Lower leg skin (tissue), 4 donors: Measurements from ENCODE around the gene MYNN. TPM values are rescaled to one million over a fixed set of nuclear protein-coding genes. Genes with fewer than 3 reads are reported as not detected.

Source experiments
- DNase-seq, 2 donors: peaks; one replicate each; pipeline ENCODE4 v3.0.0-alpha.2; 2019; ENCODE audit warnings: low spot score in 2 of 2
- H3K4me3 ChIP-seq: fragments of 200-600 bp; sonication (generic); 2 replicates; pipeline ENCODE4 v1.5.1; 2017; ENCODE audit warnings: mild to moderate bottlenecking, low read depth; ENCODE audit not compliant: poor library complexity, severe bottlenecking
- POLR2A ChIP-seq, 2 donors: fragments of 450-650 bp; IDR thresholded peaks; one replicate each; pipeline ENCODE4 v1.6.1; 2016 to 2017; ENCODE audit warnings: antibody characterized with exemption in 2 of 2, mild to moderate bottlenecking in 1 of 2, moderate library complexity in 1 of 2
- WGBS, 2 donors: methylation state at CpG; one replicate each; pipeline ENCODE4 v1.1.5; 2018; 5-methylcytosine and 5-hydroxymethylcytosine counted together
- intact Hi-C: fragments of 100-400 bp; cut with DNase I; formaldehyde crosslinking; loops from one replicate; pipeline ENCODE4 v1.15.0; 2023; ENCODE audit warnings: low total_unique reads
- total RNA-seq, 4 donors: library from RNA; depleted of rRNA; stranded (reverse); fragments of >200 nt; gene quantifications; one replicate each; pipeline ENCODE4 v1.1.0, GENCODE V29; 2016
- TF ChIP-seq, protein P1 (sequence below), 3 donors: fragments of 450-650 bp; IDR thresholded peaks; one replicate each; pipeline ENCODE4 v1.5.1; 2016; ENCODE audit warnings: antibody characterized with exemption in 3 of 3, mild to moderate bottlenecking in 3 of 3, moderate library complexity in 2 of 3

Gene MYNN
- total RNA-seq, 4 donors from 2014 or later = 13.2 to 16.6 (median 14.8) TPM

DNA sequence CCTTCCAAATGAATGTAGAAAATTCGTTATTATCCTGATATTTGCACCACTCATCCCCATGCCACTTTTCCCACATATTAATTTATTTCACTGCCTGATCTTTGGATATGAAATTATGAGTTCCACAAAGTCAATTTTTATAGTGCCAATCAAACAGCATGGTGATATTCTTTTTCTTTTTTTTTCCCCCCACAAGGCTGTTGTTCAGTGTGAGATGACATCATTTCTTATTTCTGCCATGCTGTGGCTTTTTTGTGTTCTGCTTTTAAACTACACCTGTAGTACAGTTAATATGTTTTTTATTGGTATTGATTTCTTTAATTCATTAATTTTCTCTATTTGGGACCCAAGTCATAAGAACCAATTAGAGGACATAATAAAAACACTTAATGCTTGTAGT is 14.6 kb downstream of the MYNN start:
- 84 to 90% methylated on average over 1 of the region's 1 CpG for WGBS, 2 donors
- H3K4me3 ChIP-seq = no peak overlapping the region
- intact Hi-C loops = no loop called here
- DNase-seq = no peak
- TF ChIP-seq, protein P1, sequence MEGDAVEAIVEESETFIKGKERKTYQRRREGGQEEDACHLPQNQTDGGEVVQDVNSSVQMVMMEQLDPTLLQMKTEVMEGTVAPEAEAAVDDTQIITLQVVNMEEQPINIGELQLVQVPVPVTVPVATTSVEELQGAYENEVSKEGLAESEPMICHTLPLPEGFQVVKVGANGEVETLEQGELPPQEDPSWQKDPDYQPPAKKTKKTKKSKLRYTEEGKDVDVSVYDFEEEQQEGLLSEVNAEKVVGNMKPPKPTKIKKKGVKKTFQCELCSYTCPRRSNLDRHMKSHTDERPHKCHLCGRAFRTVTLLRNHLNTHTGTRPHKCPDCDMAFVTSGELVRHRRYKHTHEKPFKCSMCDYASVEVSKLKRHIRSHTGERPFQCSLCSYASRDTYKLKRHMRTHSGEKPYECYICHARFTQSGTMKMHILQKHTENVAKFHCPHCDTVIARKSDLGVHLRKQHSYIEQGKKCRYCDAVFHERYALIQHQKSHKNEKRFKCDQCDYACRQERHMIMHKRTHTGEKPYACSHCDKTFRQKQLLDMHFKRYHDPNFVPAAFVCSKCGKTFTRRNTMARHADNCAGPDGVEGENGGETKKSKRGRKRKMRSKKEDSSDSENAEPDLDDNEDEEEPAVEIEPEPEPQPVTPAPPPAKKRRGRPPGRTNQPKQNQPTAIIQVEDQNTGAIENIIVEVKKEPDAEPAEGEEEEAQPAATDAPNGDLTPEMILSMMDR (IDR thresholded peaks at IDR 0.05) = no peak
- no peak for TF ChIP-seq POLR2A (IDR thresholded peaks at IDR 0.05)

DNA sequence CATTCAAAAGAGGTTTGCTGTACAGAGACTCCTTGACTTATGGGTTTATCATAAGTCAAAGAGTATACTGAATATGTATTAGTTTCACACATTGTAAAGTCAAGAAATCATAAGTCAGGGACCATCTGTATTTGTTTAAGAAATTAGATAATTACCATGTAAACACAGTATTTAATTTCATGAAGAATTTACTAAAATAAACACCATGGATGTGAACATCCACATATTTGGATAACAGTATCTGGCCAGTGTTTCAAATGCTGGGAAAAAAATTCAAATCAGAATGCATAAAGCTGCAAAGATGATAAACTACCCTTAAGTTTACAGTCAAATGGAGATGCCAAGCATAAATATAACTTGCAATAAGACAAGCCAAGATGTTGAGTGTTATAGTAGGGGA is 17.0 kb downstream of the MYNN start:
- DNase-seq = no peak
- TF ChIP-seq, protein P1 (IDR thresholded peaks at IDR 0.05) = no peak
- TF ChIP-seq POLR2A (IDR thresholded peaks at IDR 0.05) = no peak
- H3K4me3 ChIP-seq = no peak overlapping the region
- intact Hi-C loops = no loop called here

DNA sequence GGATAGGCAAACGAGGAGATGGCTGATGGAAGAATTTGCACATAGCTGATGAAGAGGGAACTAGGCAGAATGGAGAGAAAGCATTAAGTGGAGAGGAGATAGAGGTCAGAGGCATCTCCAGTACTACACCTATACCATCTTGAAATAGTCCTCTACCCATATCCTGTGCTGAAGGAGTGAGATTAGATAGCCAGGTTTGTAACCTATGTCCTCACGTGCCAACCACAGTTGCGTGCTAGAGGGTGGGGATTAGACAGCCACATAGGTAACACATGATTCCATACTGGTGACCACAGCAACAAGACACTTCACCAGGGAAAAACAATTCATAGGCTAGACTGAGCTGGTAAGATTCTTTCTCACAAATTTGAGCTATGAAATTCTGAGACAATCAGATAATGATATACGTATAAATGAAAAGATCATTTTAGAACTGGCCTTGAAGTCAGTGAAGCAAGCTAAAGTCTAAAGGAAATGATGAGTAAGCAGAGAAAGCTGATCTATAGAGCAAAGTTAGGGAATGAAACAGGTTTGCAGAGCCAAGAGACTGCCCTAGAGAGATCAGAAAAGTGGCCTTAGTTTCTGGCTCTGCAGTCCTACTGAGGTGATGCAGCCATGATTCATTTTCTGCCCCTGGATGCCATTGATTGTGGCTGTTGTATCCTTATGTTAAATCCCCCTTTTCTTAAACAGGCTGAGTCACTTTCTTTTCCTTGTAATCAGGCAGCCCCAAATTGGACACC is 17.7 kb downstream of the MYNN start:
- DNase-seq = no peak
- WGBS, 2 donors = 91 to 94% methylated on average over 4 of the region's 4 CpGs
- no peak overlapping the region for H3K4me3 ChIP-seq
- TF ChIP-seq, protein P1 (IDR thresholded peaks at IDR 0.05) = no peak
- no peak for TF ChIP-seq POLR2A (IDR thresholded peaks at IDR 0.05)
- intact Hi-C loops = no loop called here

DNA sequence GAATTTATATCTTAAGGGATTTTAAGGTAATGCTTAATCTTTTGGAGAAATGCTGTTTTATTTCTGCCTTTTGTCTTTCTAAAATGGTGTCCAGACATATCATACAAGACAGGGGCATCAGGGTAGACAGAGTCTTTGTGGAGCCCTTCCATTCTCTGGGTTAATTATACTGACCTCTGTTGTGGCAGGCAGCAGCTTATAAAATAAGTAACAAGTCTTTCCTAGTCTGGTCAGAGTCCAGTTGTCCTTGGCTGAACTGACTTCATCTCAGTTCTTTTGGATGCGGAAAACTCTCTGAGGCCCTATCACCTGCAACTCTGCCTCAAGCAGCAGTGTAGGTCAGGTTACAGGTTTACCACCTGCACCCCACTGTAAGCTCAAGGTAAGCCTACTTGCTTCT is 19.2 kb downstream of the MYNN start:
- WGBS, 2 donors = 93 to 100% methylated on average over 1 of the region's 1 CpG
- DNase-seq = no peak
- intact Hi-C loops = no loop called here
- TF ChIP-seq POLR2A (IDR thresholded peaks at IDR 0.05) = no peak
- TF ChIP-seq, protein P1 (IDR thresholded peaks at IDR 0.05) = no peak
- no peak overlapping the region for H3K4me3 ChIP-seq

DNA sequence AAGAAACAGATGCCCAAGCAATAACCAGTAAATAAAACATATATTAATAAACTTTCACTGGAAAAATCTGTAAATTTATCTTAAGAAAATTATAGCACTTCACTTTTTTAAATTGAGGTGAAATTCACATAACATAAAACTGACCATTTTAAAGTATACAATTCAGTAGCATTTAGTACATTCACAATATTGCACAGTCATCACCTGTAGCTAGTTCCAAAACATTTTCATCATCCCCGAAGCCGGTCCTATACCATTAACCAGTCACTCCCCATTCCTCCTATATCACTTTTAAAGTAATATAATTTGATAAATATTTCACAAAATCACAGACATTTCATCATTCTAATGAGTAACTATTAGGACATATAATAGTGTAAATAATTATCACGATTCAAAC is 31.5 kb downstream of the MYNN start:
- no peak for TF ChIP-seq POLR2A (IDR thresholded peaks at IDR 0.05)
- TF ChIP-seq, protein P1 (IDR thresholded peaks at IDR 0.05) = no peak
- intact Hi-C loops = no loop called here
- DNase-seq = no peak
- 93 to 94% methylated on average over 3 of the region's 3 CpGs for WGBS, 2 donors
- H3K4me3 ChIP-seq = no peak overlapping the region
